Upper lobe of left lung (tissue), 6 donors: ENCODE measurements around the gene MITF. TPM values are rescaled to one million over a fixed set of nuclear protein-coding genes. Genes with fewer than 3 reads are reported as not detected.

Experiments
- ATAC-seq, 2 donors: fragments of 200-7000 bp; cut with Tn5 transposase; one replicate each; pipeline ENCODE4 v1.9.1; 2022; ENCODE audit warnings: mild to moderate bottlenecking in 2 of 2, moderate library complexity in 2 of 2; ENCODE audit not compliant: low FRiP score in 2 of 2
- DNase-seq, 2 donors: peaks; one replicate each; pipeline ENCODE4 v3.0.0-alpha.2; 2019 to 2020
- H3K27ac ChIP-seq, 4 donors: fragments of 200-600 bp; sonication (generic); one replicate each; pipeline ENCODE4 v1.5.1; 2016 to 2019
- H3K27me3 ChIP-seq, 4 donors: fragments of 200-600 bp; sonication (generic); one replicate each; pipeline ENCODE4 v1.5.1; 2017 to 2019
- H3K36me3 ChIP-seq, 4 donors: fragments of 200-600 bp; sonication (generic); one replicate each; pipeline ENCODE4 v1.5.1; 2016 to 2019
- H3K4me1 ChIP-seq, 4 donors: fragments of 200-600 bp; sonication (generic); one replicate each; pipeline ENCODE4 v1.5.1; 2018 to 2019
- H3K4me3 ChIP-seq, 4 donors: fragments of 200-600 bp; sonication (generic); one replicate each; pipeline ENCODE4 v1.5.1; 2017 to 2019; ENCODE audit warnings: mild to moderate bottlenecking in 2 of 4, moderate library complexity in 1 of 4
- H3K9me3 ChIP-seq, 4 donors: fragments of 200-600 bp; sonication (generic); one replicate each; pipeline ENCODE4 v1.5.1; 2018 to 2019
- CTCF ChIP-seq, 6 experiments: fragments of 450-650 bp in 4 of 6; fragments of 200-600 bp in 2 of 6; sonication (generic) in 2 of 6; IDR thresholded peaks; one replicate each; pipeline ENCODE4 v1.5.1; 2016 to 2019; ENCODE audit warnings: antibody characterized with exemption in 6 of 6
- EP300 ChIP-seq, 4 donors: sonication (generic); formaldehyde crosslinking; IDR thresholded peaks; one replicate each; pipeline ENCODE4 v1.5.1; 2017; ENCODE audit warnings: antibody characterized with exemption in 4 of 4, control low read depth in 2 of 4
- POLR2A ChIP-seq, 4 donors: fragments of 450-650 bp; IDR thresholded peaks; one replicate each; pipeline ENCODE4 v1.5.1; 2016 to 2017; ENCODE audit warnings: antibody characterized with exemption in 4 of 4, mild to moderate bottlenecking in 2 of 4
- POLR2AphosphoS5 ChIP-seq, 2 donors: sonication (generic); formaldehyde crosslinking; IDR thresholded peaks; one replicate each; pipeline ENCODE4 v1.5.1; 2017; ENCODE audit warnings: antibody characterized with exemption in 2 of 2
- WGBS, 2 donors: methylation state at CpG; one replicate each; pipeline ENCODE4 v1.1.5; 2017 to 2018; 5-methylcytosine and 5-hydroxymethylcytosine counted together
- total RNA-seq, 6 donors: library from RNA; depleted of rRNA in 4 of 6; stranded (reverse); fragments of >200 nt in 4 of 6; gene quantifications; one replicate each; pipeline versions ENCODE4 v1.1.0 to v1.2.1, GENCODE V29; 2016 to 2021
- donor health status: DM: no; HTN: no; CAD: no; lungs with moderate emphysema.
- donor health status: DM: no; HTN: yes; CAD: no; lungs with severe emphysema.

The MITF gene
- total RNA-seq, 6 donors from 2014 or later: 21.9 to 37.2 (median 29.5) TPM

GRCh38 chr3:69890084-69890483 lies 150.8 kb downstream of the MITF start:
- no peak for TF ChIP-seq EP300 (IDR thresholded peaks at IDR 0.05)
- no peak for TF ChIP-seq CTCF (IDR thresholded peaks at IDR 0.05)
- TF ChIP-seq POLR2AphosphoS5 (IDR thresholded peaks at IDR 0.05): no peak
- TF ChIP-seq POLR2A (IDR thresholded peaks at IDR 0.05): no peak
- Histone ChIP-seq H3K36me3 (no peaks in the 10 kb centered on the region), H3K4me3 (no peak overlapping the region), H3K27me3 (no peaks in the 10 kb centered on the region), H3K4me1 (no peaks in the 10 kb centered on the region), H3K9me3 (no peaks in the 10 kb centered on the region), H3K27ac (no peak overlapping the region)
- DNase-seq (no peak), ATAC-seq (no peak)
- WGBS, 2 donors: 83 to 92% methylated on average over 4 of the region's 4 CpGs

- Histone ChIP-seq H3K4me1 (no peaks in the 10 kb centered on the region), H3K36me3 (no peaks in the 10 kb centered on the region), H3K27ac (no peak overlapping the region), H3K9me3 (no peaks in the 10 kb centered on the region), H3K27me3 (no peaks in the 10 kb centered on the region), H3K4me3 (no peak overlapping the region)
- TF ChIP-seq POLR2A (IDR thresholded peaks at IDR 0.05) (no peak), CTCF (IDR thresholded peaks at IDR 0.05) (no peak), POLR2AphosphoS5 (IDR thresholded peaks at IDR 0.05) (no peak), EP300 (IDR thresholded peaks at IDR 0.05) (no peak)
- 87 to 88% methylated on average over 2 of the region's 2 CpGs for WGBS, 2 donors
- DNase-seq (no peak), ATAC-seq (no peak)
Observed at GRCh38 chr3:69890691-69891090, 151.4 kb downstream of the MITF start.

- no peaks in the 10 kb centered on the region for H3K4me1 ChIP-seq
- H3K27ac ChIP-seq: no peak overlapping the region
- TF ChIP-seq EP300 (IDR thresholded peaks at IDR 0.05): no peak
- no peaks in the 10 kb centered on the region for H3K27me3 ChIP-seq
- no peak for ATAC-seq
- H3K9me3 ChIP-seq: no peaks in the 10 kb centered on the region
- DNase-seq: no peak
- H3K4me3 ChIP-seq: no peak overlapping the region
- 99 to 100% methylated on average over 4 of the region's 4 CpGs for WGBS, 2 donors
- H3K36me3 ChIP-seq: no peaks in the 10 kb centered on the region
Observed at GRCh38 chr3:69892706-69893105, 153.4 kb downstream of the MITF start.

- DNase-seq (no peak), ATAC-seq (no peak)
- H3K27ac ChIP-seq: no peak overlapping the region
- no peaks in the 10 kb centered on the region for H3K27me3 ChIP-seq
- no peaks in the 10 kb centered on the region for H3K36me3 ChIP-seq
- H3K4me3 ChIP-seq: no peak overlapping the region
- 81 to 88% methylated on average over 4 of the region's 4 CpGs for WGBS, 2 donors
- no peaks in the 10 kb centered on the region for H3K9me3 ChIP-seq
- H3K4me1 ChIP-seq: no peaks in the 10 kb centered on the region
- TF ChIP-seq POLR2AphosphoS5 (IDR thresholded peaks at IDR 0.05) (no peak), POLR2A (IDR thresholded peaks at IDR 0.05) (no peak), EP300 (IDR thresholded peaks at IDR 0.05) (no peak), CTCF (IDR thresholded peaks at IDR 0.05) (no peak)
Observed at GRCh38 chr3:69893274-69893673, 154.0 kb downstream of the MITF start.

- Histone ChIP-seq H3K9me3 (no peaks in the 10 kb centered on the region), H3K4me1 (no peaks in the 10 kb centered on the region), H3K4me3 (no peak overlapping the region), H3K27me3 (no peaks in the 10 kb centered on the region), H3K27ac (no peak overlapping the region), H3K36me3 (no peaks in the 10 kb centered on the region)
- 79 to 94% methylated on average over 1 of the region's 1 CpG for WGBS, 2 donors
- ATAC-seq (no peak), DNase-seq (no peak)
- TF ChIP-seq POLR2A (IDR thresholded peaks at IDR 0.05) (no peak), POLR2AphosphoS5 (IDR thresholded peaks at IDR 0.05) (no peak), EP300 (IDR thresholded peaks at IDR 0.05) (no peak), CTCF (IDR thresholded peaks at IDR 0.05) (no peak)
Observed at GRCh38 chr3:69896095-69896494, 156.8 kb downstream of the MITF start.
